Gastrocnemius medialis (tissue), 4 donors: ENCODE data around the gene ECM2. TPM values are rescaled to one million over a fixed set of nuclear protein-coding genes. Genes with fewer than 3 reads are reported as not detected.

Source experiments
- ATAC-seq, 2 donors: fragments of 150-250 bp; one replicate each; pipeline ENCODE4 v1.9.1; 2016
- DNase-seq, 2 donors: peaks; one replicate each; pipeline ENCODE4 v3.0.0-alpha.2; 2019
- H3K27ac ChIP-seq, 4 donors: fragments of 200-600 bp; sonication (generic); 1 replicate in 1 of 4; 2 replicates in 3 of 4; pipeline ENCODE4 v1.5.1; 2016 to 2018; ENCODE audit warnings: mild to moderate bottlenecking in 2 of 4, moderate library complexity in 1 of 4
- H3K27me3 ChIP-seq, 3 donors: fragments of 200-600 bp; sonication (generic) in 2 of 3; 1 replicate in 1 of 3; 2 replicates in 2 of 3; pipeline versions ENCODE4 v1.5.1 to v1.6.0; 2016 to 2019; ENCODE audit warnings: mild to moderate bottlenecking in 1 of 3, moderate library complexity in 1 of 3
- H3K36me3 ChIP-seq, 2 donors: fragments of 200-600 bp; sonication (generic) in 1 of 2; one replicate each; pipeline ENCODE4 v1.5.1; 2017 to 2018
- H3K4me1 ChIP-seq, 2 donors: fragments of 200-600 bp; sonication (generic) in 1 of 2; one replicate each; pipeline ENCODE4 v1.5.1; 2016 to 2017; ENCODE audit warnings: mild to moderate bottlenecking in 2 of 2
- H3K4me3 ChIP-seq, 4 donors: fragments of 200-600 bp; sonication (generic) in 3 of 4; 1 replicate in 1 of 4; 2 replicates in 3 of 4; pipeline ENCODE4 v1.5.1; 2016 to 2019; ENCODE audit warnings: mild to moderate bottlenecking in 2 of 4
- H3K9me3 ChIP-seq, 3 donors: fragments of 200-600 bp; sonication (generic) in 2 of 3; 1 replicate in 1 of 3; 2 replicates in 2 of 3; pipeline ENCODE4 v1.5.1; 2016 to 2019
- POLR2A ChIP-seq, 2 donors: fragments of 450-650 bp; IDR thresholded peaks; one replicate each; pipeline ENCODE4 v1.6.1; 2017; ENCODE audit warnings: antibody characterized with exemption in 2 of 2, mild to moderate bottlenecking in 2 of 2, moderate library complexity in 2 of 2
- in situ Hi-C, 4 donors: fragments of 200-750 bp; cut with MboI; loops; one replicate each; pipeline versions ENCODE4 v1.15.0 to v1.8.0; 2017; ENCODE audit warnings: low sequenced_read_pairs in 4 of 4
- intact Hi-C: fragments of 100-400 bp; cut with DNase I; formaldehyde crosslinking; loops from one replicate; pipeline ENCODE4 v1.15.1; 2023; ENCODE audit warnings: low total_unique reads
- microRNA-seq, 2 donors: library from miRNA; unstranded; fragments of <30 nt; microRNA quantifications; one replicate each; pipeline ENCODE4, GENCODE V29; 2016; ENCODE audit warnings: borderline replicate concordance in 2 of 2
- total RNA-seq, 4 donors: library from RNA; depleted of rRNA; stranded (reverse); fragments of >200 nt; gene quantifications; one replicate each; pipeline versions ENCODE4 v1.1.0 to v1.2.3, GENCODE V29; 2016
- TF ChIP-seq, protein P1 (sequence below), 5 experiments: fragments of 450-650 bp in 3 of 5; fragments of 200-600 bp in 2 of 5; sonication (generic) in 2 of 5; IDR thresholded peaks in 4 of 5; conservative IDR thresholded peaks in 1 of 5; 1 replicate in 4 of 5; 2 replicates in 1 of 5; pipeline ENCODE4 v1.5.1; 2016 to 2019; ENCODE audit warnings: antibody characterized with exemption in 5 of 5, mild to moderate bottlenecking in 3 of 5, moderate library complexity in 3 of 5

The ECM2 gene
- total RNA-seq, 4 donors from 2014 or later, result 1.5 to 9.7 (median 3.9) TPM

DNA sequence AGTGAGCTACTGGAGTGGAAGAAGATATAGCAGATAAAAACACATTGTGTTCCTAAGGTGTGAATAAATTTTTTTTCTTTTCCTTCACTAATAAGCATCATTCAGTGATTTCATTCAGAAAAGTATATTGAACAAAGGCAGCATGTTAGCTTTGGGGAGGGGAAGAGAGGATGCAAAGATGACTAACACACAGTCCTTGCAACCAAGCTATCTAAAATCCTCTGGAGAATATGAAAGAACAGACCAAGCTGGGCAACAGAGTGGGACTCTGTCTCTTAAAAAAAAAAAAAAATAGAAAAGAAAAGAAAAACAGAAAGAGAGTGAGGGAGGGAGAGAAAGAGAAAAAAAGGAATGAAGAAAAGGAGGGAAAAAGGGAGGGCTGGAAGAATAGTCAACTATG is 89.3 kb downstream of the ECM2 start:
- Histone ChIP-seq H3K9me3 (no peaks in the 10 kb centered on the region), H3K27ac (no peak overlapping the region), H3K4me3 (no peak overlapping the region), H3K36me3 (no peaks in the 10 kb centered on the region), H3K27me3 (no peaks in the 10 kb centered on the region), H3K4me1 (no peaks in the 10 kb centered on the region)
- DNase-seq (no peak), ATAC-seq (no peak)
- TF ChIP-seq, protein P1, sequence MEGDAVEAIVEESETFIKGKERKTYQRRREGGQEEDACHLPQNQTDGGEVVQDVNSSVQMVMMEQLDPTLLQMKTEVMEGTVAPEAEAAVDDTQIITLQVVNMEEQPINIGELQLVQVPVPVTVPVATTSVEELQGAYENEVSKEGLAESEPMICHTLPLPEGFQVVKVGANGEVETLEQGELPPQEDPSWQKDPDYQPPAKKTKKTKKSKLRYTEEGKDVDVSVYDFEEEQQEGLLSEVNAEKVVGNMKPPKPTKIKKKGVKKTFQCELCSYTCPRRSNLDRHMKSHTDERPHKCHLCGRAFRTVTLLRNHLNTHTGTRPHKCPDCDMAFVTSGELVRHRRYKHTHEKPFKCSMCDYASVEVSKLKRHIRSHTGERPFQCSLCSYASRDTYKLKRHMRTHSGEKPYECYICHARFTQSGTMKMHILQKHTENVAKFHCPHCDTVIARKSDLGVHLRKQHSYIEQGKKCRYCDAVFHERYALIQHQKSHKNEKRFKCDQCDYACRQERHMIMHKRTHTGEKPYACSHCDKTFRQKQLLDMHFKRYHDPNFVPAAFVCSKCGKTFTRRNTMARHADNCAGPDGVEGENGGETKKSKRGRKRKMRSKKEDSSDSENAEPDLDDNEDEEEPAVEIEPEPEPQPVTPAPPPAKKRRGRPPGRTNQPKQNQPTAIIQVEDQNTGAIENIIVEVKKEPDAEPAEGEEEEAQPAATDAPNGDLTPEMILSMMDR (IDR thresholded peaks at IDR 0.05 in 4 of 5, conservative IDR thresholded peaks at IDR 0.05 in 1 of 5), result no peak
- no peak for TF ChIP-seq POLR2A (IDR thresholded peaks at IDR 0.05)
- intact Hi-C loops (no loop called here), in situ Hi-C loops (no loop called here)

Small RNA genes within 50 kb of the gene (microRNA-seq; reads per million reads assigned to microRNA genes)
- 0 reads per million in 2 donors for gene MIR4670

Other genes with a start within 250 kb of the ECM2 start
- 100 to 1,000 TPM in 2 of 4 donors, 10 to 100 TPM in 2; 87.0 to 111 (median 100) TPM for gene IARS1, start 242.3 kb downstream of the ECM2 start, total RNA-seq
- 10 to 100 TPM; 11.5 to 20.2 (median 14.0) TPM for gene NOL8, start 210.6 kb downstream of the ECM2 start, total RNA-seq
- 10 to 100 TPM in 1 of 4 donors, 1 to 10 TPM in 3; 1.8 to 11.5 (median 8.7) TPM for gene CENPP, start 210.0 kb downstream of the ECM2 start, total RNA-seq
- gene OGN, start 131.4 kb downstream of the ECM2 start, total RNA-seq, result 1 to 10 TPM in 3 of 4 donors, not detected in 1; 1.1 to 3.1 (median 1.7) TPM
- 1 to 10 TPM; 1.2 to 4.0 (median 1.9) TPM for gene OMD, start 111.5 kb downstream of the ECM2 start, total RNA-seq
- gene ASPN, start 53.5 kb downstream of the ECM2 start, total RNA-seq, result 1 to 10 TPM; 1.4 to 4.2 (median 3.1) TPM
- gene IPPK, start 134.1 kb upstream of the ECM2 start, total RNA-seq, result 10 to 100 TPM in 1 of 4 donors, 1 to 10 TPM in 3; 6.8 to 11.4 (median 7.5) TPM
- gene BICD2, start 228.8 kb upstream of the ECM2 start, total RNA-seq, result 10 to 100 TPM; 21.5 to 54.6 (median 38.7) TPM